K562 (cell line): Measurements from ENCODE around the gene BRWD1.

Source experiments
- CBX2 ChIP-seq: fragments of 200-600 bp; sonication (generic); IDR thresholded peaks from one replicate; pipeline ENCODE4 v1.6.1; 2012; ENCODE audit warnings: mild to moderate bottlenecking, low read length, inconsistent platforms; ENCODE audit not compliant: insufficient read depth, poor library complexity, severe bottlenecking
- HEY1 ChIP-seq: fragments of 250-450 bp; sonication (Bioruptor Pico); IDR thresholded peaks from 2 replicates; pipeline ENCODE4 v1.5.0; 2020; ENCODE audit warnings: mild to moderate bottlenecking, moderate library complexity, borderline replicate concordance
- JUNB ChIP-seq: fragments of 450-650 bp; formaldehyde crosslinking; conservative IDR thresholded peaks from 2 replicates; pipeline ENCODE4 v1.4.0; 2020; ENCODE audit warnings: mild to moderate bottlenecking
- JUND ChIP-seq, 2 experiments: IDR thresholded peaks; 2 replicates in 1 of 2; 3 replicates in 1 of 2; pipeline ENCODE4 v1.6.1; 2011; ENCODE audit warnings: borderline replicate concordance in 2 of 2, low read depth in 2 of 2, low read length in 2 of 2, improper control_type of control experiment in 1 of 2, missing biosample characterization in 1 of 2, missing genetic modification characterization in 1 of 2, missing genetic modification reagents in 1 of 2
- MAFK ChIP-seq: IDR thresholded peaks from 2 replicates; pipeline ENCODE4 v1.6.1; 2011; ENCODE audit warnings: low read length, improper control_type of control experiment
- OTX1 ChIP-seq: fragments of 450-650 bp; formaldehyde crosslinking; IDR thresholded peaks from 2 replicates; pipeline ENCODE4 v1.4.0; 2022; ENCODE audit warnings: mild to moderate bottlenecking
- TCF7 ChIP-seq: sonication (generic); IDR thresholded peaks from 2 replicates; pipeline ENCODE4 v1.6.1; 2016; ENCODE audit warnings: antibody characterized with exemption, borderline replicate concordance
- ZBTB8A ChIP-seq: fragments of 450-650 bp; IDR thresholded peaks from 2 replicates; pipeline ENCODE4 v1.6.1; 2018; ENCODE audit warnings: mild to moderate bottlenecking, moderate library complexity; ENCODE audit not compliant: partially characterized antibody
- ZNF239 ChIP-seq: fragments of 250-450 bp; sonication (Bioruptor Pico); IDR thresholded peaks from 2 replicates; pipeline ENCODE4 v1.4.0; 2020; ENCODE audit warnings: mild to moderate bottlenecking
- TF ChIP-seq, protein P1 (sequence below), 3 experiments: IDR thresholded peaks in 2 of 3; conservative IDR thresholded peaks in 1 of 3; 2 replicates each; pipeline ENCODE4 v1.5.1; 2011 to 2012; ENCODE audit warnings: low read length in 3 of 3, mild to moderate bottlenecking in 3 of 3, control low read depth in 2 of 3, improper control_type of control experiment in 1 of 3, inconsistent platforms in 1 of 3, low read depth in 1 of 3, mixed read lengths in 1 of 3, moderate library complexity in 1 of 3; ENCODE audit not compliant: insufficient read depth in 2 of 3
- TF ChIP-seq, protein P2 (sequence below): sonication (generic); formaldehyde crosslinking; IDR thresholded peaks from 2 replicates; pipeline ENCODE4 v1.8.1; 2023; ENCODE audit warnings: mild to moderate bottlenecking, missing genetic modification reagents, moderate library complexity

DNA sequence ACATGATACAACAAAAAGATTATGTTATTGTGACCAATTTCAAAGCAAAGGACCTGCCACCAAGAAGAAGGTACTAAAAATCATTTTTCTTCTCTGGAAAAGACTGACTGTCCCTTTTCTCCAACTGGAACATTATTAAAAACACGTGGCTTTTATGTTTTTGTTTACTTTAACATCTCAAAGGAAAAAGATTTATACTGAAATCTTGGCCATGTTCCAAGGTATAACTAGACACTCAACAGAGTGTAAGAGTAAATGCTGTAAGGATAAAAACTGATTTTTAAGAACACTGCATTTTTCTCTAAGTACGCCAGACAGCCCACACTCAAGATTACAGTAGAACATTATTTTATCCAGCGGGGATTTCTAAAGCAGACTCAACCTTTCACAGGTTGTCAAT is 62.1 kb downstream of the BRWD1 start:
- TF ChIP-seq, protein P1, sequence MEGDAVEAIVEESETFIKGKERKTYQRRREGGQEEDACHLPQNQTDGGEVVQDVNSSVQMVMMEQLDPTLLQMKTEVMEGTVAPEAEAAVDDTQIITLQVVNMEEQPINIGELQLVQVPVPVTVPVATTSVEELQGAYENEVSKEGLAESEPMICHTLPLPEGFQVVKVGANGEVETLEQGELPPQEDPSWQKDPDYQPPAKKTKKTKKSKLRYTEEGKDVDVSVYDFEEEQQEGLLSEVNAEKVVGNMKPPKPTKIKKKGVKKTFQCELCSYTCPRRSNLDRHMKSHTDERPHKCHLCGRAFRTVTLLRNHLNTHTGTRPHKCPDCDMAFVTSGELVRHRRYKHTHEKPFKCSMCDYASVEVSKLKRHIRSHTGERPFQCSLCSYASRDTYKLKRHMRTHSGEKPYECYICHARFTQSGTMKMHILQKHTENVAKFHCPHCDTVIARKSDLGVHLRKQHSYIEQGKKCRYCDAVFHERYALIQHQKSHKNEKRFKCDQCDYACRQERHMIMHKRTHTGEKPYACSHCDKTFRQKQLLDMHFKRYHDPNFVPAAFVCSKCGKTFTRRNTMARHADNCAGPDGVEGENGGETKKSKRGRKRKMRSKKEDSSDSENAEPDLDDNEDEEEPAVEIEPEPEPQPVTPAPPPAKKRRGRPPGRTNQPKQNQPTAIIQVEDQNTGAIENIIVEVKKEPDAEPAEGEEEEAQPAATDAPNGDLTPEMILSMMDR (IDR thresholded peaks at IDR 0.05 in 2 of 3, conservative IDR thresholded peaks at IDR 0.05 in 1 of 3; ENCODE audit: insufficient read depth in 2 of 3, low read depth in 1 of 3, low read length in 3 of 3) = no peak
- no peak for TF ChIP-seq OTX1
- no peak for TF ChIP-seq CBX2
- TF ChIP-seq ZBTB8A = no peak
- TF ChIP-seq TCF7 = no peak
- no peak for TF ChIP-seq JUND (IDR thresholded peaks at IDR 0.05; ENCODE audit: borderline replicate concordance, low read depth, low read length)
- no peak for TF ChIP-seq JUND (tag; IDR thresholded peaks at IDR 0.05; ENCODE audit: borderline replicate concordance, low read depth, low read length)
- TF ChIP-seq HEY1 (CRISPR knock-in tag) = no peak
- TF ChIP-seq JUNB (CRISPR knock-in tag) = no peak
- TF ChIP-seq ZNF239 = no peak
- TF ChIP-seq, protein P2, sequence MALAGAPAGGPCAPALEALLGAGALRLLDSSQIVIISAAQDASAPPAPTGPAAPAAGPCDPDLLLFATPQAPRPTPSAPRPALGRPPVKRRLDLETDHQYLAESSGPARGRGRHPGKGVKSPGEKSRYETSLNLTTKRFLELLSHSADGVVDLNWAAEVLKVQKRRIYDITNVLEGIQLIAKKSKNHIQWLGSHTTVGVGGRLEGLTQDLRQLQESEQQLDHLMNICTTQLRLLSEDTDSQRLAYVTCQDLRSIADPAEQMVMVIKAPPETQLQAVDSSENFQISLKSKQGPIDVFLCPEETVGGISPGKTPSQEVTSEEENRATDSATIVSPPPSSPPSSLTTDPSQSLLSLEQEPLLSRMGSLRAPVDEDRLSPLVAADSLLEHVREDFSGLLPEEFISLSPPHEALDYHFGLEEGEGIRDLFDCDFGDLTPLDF = no peak
- no peak for TF ChIP-seq MAFK
